CD14-positive monocyte (primary cell): ENCODE measurements around the gene KIF5C. TPM values are rescaled to one million over a fixed set of nuclear protein-coding genes. Genes with fewer than 3 reads are reported as not detected.

ENCODE experiments used
- DNase-seq, 3 donors: peaks; one replicate each; pipeline ENCODE4 v3.0.0-alpha.2; 2011 to 2022
- H2AFZ ChIP-seq: 2 replicates; pipeline ENCODE4 v1.6.0; 2012; ENCODE audit warnings: mild to moderate bottlenecking, low read depth, low read length, inconsistent platforms; ENCODE audit not compliant: insufficient read depth, poor library complexity, severe bottlenecking
- H3K27ac ChIP-seq, 2 donors: 1 replicate in 1 of 2; 2 replicates in 1 of 2; pipeline ENCODE4 v1.5.1; 2012 to 2013; ENCODE audit warnings: low read length in 2 of 2, control low read depth in 1 of 2, inconsistent platforms in 1 of 2, low read depth in 1 of 2, mild to moderate bottlenecking in 1 of 2
- H3K27me3 ChIP-seq, 2 donors: one replicate each; pipeline versions ENCODE4 v1.6.0 to v1.6.1; 2011 to 2013; ENCODE audit warnings: low read length in 2 of 2; ENCODE audit not compliant: control insufficient read depth in 2 of 2, insufficient read depth in 2 of 2
- H3K36me3 ChIP-seq, 2 donors: replicated peaks in 1 of 2; 1 replicate in 1 of 2; 2 replicates in 1 of 2; pipeline versions ENCODE4 v1.5.1 to v1.6.1; 2012 to 2013; ENCODE audit warnings: low read length in 2 of 2, control low read depth in 1 of 2, inconsistent platforms in 1 of 2, mild to moderate bottlenecking in 1 of 2; ENCODE audit not compliant: insufficient read depth in 2 of 2, control insufficient read depth in 1 of 2
- H3K4me1 ChIP-seq, 2 donors: 1 replicate in 1 of 2; 2 replicates in 1 of 2; pipeline versions ENCODE4 v1.5.1 to v1.6.1; 2012 to 2013; ENCODE audit warnings: low read length in 2 of 2, control low read depth in 1 of 2, inconsistent platforms in 1 of 2, mild to moderate bottlenecking in 1 of 2, moderate library complexity in 1 of 2; ENCODE audit not compliant: insufficient read depth in 2 of 2, control insufficient read depth in 1 of 2
- H3K4me2 ChIP-seq: replicated peaks from 2 replicates; pipeline ENCODE3; 2012; ENCODE audit warnings: low read length, moderate library complexity, mild to moderate bottlenecking; ENCODE audit not compliant: poor library complexity, severe bottlenecking; ENCODE audit errors: extremely low read depth
- H3K4me3 ChIP-seq, 3 experiments: fragments of 200-600 bp in 1 of 3; sonication (generic) in 1 of 3; replicated peaks in 1 of 3; 1 replicate in 2 of 3; 2 replicates in 1 of 3; pipeline ENCODE4 v1.5.1; 2011 to 2013; ENCODE audit warnings: low read length in 3 of 3, mild to moderate bottlenecking in 3 of 3, control low read depth in 2 of 3, low read depth in 2 of 3, inconsistent platforms in 1 of 3, moderate library complexity in 1 of 3
- H3K79me2 ChIP-seq: 2 replicates; pipeline ENCODE4 v1.6.0; 2012; ENCODE audit warnings: mild to moderate bottlenecking, control low read depth, inconsistent platforms, low read length, moderate library complexity; ENCODE audit not compliant: insufficient read depth
- H3K9ac ChIP-seq: 2 replicates; pipeline ENCODE4 v1.6.0; 2017; ENCODE audit warnings: low read length, mild to moderate bottlenecking; ENCODE audit not compliant: insufficient read depth, poor library complexity, severe bottlenecking
- H3K9me3 ChIP-seq, 2 donors: replicated peaks in 1 of 2; 1 replicate in 1 of 2; 2 replicates in 1 of 2; pipeline versions ENCODE4 v1.5.1 to v1.6.1; 2012 to 2013; ENCODE audit warnings: low read length in 2 of 2, control low read depth in 1 of 2; ENCODE audit not compliant: control insufficient read depth in 1 of 2, insufficient read depth in 1 of 2
- H4K20me1 ChIP-seq: 2 replicates; pipeline ENCODE4 v1.6.0; 2012; ENCODE audit warnings: mild to moderate bottlenecking, low read length, control low read depth, moderate library complexity; ENCODE audit not compliant: insufficient read depth
- H3K27ac Mint-ChIP-seq, 7 donors: one replicate each; pipeline ENCODE4 v1.8.0; 2020; ENCODE audit warnings: mild to moderate bottlenecking in 7 of 7, mixed read lengths in 7 of 7, moderate library complexity in 6 of 7, inconsistent platforms in 2 of 7
- H3K27me3 Mint-ChIP-seq, 3 donors: one replicate each; pipeline ENCODE4 v1.8.0; 2021 to 2022; ENCODE audit warnings: low read depth in 3 of 3, mild to moderate bottlenecking in 3 of 3, mixed read lengths in 3 of 3, moderate library complexity in 3 of 3, inconsistent platforms in 1 of 3
- H3K36me3 Mint-ChIP-seq, 2 donors: one replicate each; pipeline ENCODE4 v1.8.0; 2020; ENCODE audit warnings: mixed read lengths in 2 of 2, inconsistent platforms in 1 of 2, mild to moderate bottlenecking in 1 of 2
- H3K4me1 Mint-ChIP-seq: one replicate; pipeline ENCODE4 v1.8.0; 2020; ENCODE audit warnings: mild to moderate bottlenecking, mixed read lengths
- H3K4me3 Mint-ChIP-seq, 2 donors: one replicate each; pipeline ENCODE4 v1.8.0; 2020; ENCODE audit warnings: mild to moderate bottlenecking in 2 of 2, mixed read lengths in 2 of 2, moderate library complexity in 1 of 2
- H3K9me3 Mint-ChIP-seq, 7 donors: one replicate each; pipeline ENCODE4 v1.8.0; 2020 to 2022; ENCODE audit warnings: mixed read lengths in 7 of 7, mild to moderate bottlenecking in 6 of 7, moderate library complexity in 6 of 7, inconsistent platforms in 2 of 7
- CTCF ChIP-seq: fragments of 200-600 bp; IDR thresholded peaks from one replicate; pipeline ENCODE4 v1.8.0; 2022; ENCODE audit warnings: antibody characterized with exemption, mild to moderate bottlenecking
- WGBS: methylation state at CpG from one replicate; pipeline ENCODE4 v1.1.5; 2013; ENCODE audit warnings: missing lambda C conversion rate; ENCODE audit not compliant: insufficient coverage; 5-methylcytosine and 5-hydroxymethylcytosine counted together
- intact Hi-C, 2 donors: fragments of 100-400 bp; cut with micrococcal nuclease; formaldehyde crosslinking; loops; one replicate each; pipeline versions ENCODE4 v1.15.0 to v1.15.1; 2023
- polyA plus RNA-seq, 3 donors: library from polyadenylated mRNA; depleted of rRNA in 1 of 3; unstranded in 2 of 3; stranded (reverse) in 1 of 3; fragments of 300-500 nt in 2 of 3; fragments of >200 nt in 1 of 3; fragmentation: Illumina TruSeq in 2 of 3; gene quantifications; 1 replicate in 2 of 3; 2 replicates in 1 of 3; pipeline ENCODE4 v1.2.3, GENCODE V29; 2012 to 2021

KIF5C gene
- polyA plus RNA-seq, 3 donors = 0.04 TPM; not detected in 2

- H3K27me3 ChIP-seq = peaks cover 0 to 4% of the 10 kb centered on the region in 2 donors
- no peaks in the 10 kb centered on the region for H3K4me1 ChIP-seq
- TF ChIP-seq CTCF = no peak
- no peak overlapping the region for H3K4me2 ChIP-seq
- H3K9me3 Mint-ChIP-seq = no peaks in the 10 kb centered on the region
- H3K9me3 ChIP-seq = no peaks in the 10 kb centered on the region
- H3K27ac Mint-ChIP-seq = no peak overlapping the region
- H3K79me2 ChIP-seq = no peaks in the 10 kb centered on the region
- DNase-seq = no peak
- peaks cover 11 to 26% (median 17%) of the 10 kb centered on the region in 3 donors for H3K27me3 Mint-ChIP-seq
- H3K4me1 Mint-ChIP-seq = peaks cover 6% of the 10 kb centered on the region
- WGBS = 95% methylated on average over 5 of the region's 11 CpGs
- no peak overlapping the region for H3K27ac ChIP-seq
- no peak overlapping the region for H3K4me3 ChIP-seq
- no peak overlapping the region for H3K9ac ChIP-seq
- H3K36me3 ChIP-seq = no peaks in the 10 kb centered on the region
- no peak overlapping the region for H3K4me3 Mint-ChIP-seq
- intact Hi-C loops = no loop called here
- no peak overlapping the region for H2AFZ ChIP-seq
- no peaks in the 10 kb centered on the region for H4K20me1 ChIP-seq
- H3K36me3 Mint-ChIP-seq = no peaks in the 10 kb centered on the region
These were observed 154.4 kb downstream of the KIF5C start for GRCh38 chr2:149029307-149029965.

- no peak overlapping the region for H3K4me3 Mint-ChIP-seq
- H3K79me2 ChIP-seq = no peaks in the 10 kb centered on the region
- H3K4me1 Mint-ChIP-seq = peaks cover 6% of the 10 kb centered on the region
- no peak for DNase-seq
- H2AFZ ChIP-seq = no peak overlapping the region
- intact Hi-C loops = no loop called here
- WGBS = 100% methylated on average over 4 of the region's 4 CpGs
- H3K36me3 Mint-ChIP-seq = peaks cover 0 to under 1% of the 10 kb centered on the region in 2 donors
- H3K9ac ChIP-seq = no peak overlapping the region
- no peak overlapping the region for H3K27ac Mint-ChIP-seq
- H3K27me3 ChIP-seq = peaks cover 0 to 7% of the 10 kb centered on the region in 2 donors
- no peaks in the 10 kb centered on the region for H3K4me1 ChIP-seq
- H3K9me3 ChIP-seq = no peaks in the 10 kb centered on the region
- no peaks in the 10 kb centered on the region for H4K20me1 ChIP-seq
- peaks cover 9 to 24% (median 11%) of the 10 kb centered on the region in 3 donors for H3K27me3 Mint-ChIP-seq
- no peak overlapping the region for H3K4me3 ChIP-seq
- no peaks in the 10 kb centered on the region for H3K36me3 ChIP-seq
- H3K9me3 Mint-ChIP-seq = no peaks in the 10 kb centered on the region
- H3K27ac ChIP-seq = no peak overlapping the region
- H3K4me2 ChIP-seq = no peak overlapping the region
- TF ChIP-seq CTCF = no peak
These were observed 156.4 kb downstream of the KIF5C start for GRCh38 chr2:149031396-149031795.
